NB4 (cell line): ENCODE data around the gene TMEM178B.

Experiments used
- DNase-seq: peaks from one replicate; pipeline ENCODE4 v3.0.0; 2010; ENCODE audit warnings: low read depth
- H3K4me3 ChIP-seq: one replicate; pipeline ENCODE4 v1.5.1; 2011; ENCODE audit warnings: mild to moderate bottlenecking, low read depth, low read length, moderate library complexity
- MYC ChIP-seq: IDR thresholded peaks from 2 replicates; pipeline ENCODE4 v1.6.1; 2011; ENCODE audit warnings: low read depth, low read length
- POLR2A ChIP-seq: IDR thresholded peaks from 2 replicates; pipeline ENCODE4 v1.6.1; 2011; ENCODE audit warnings: mild to moderate bottlenecking; ENCODE audit not compliant: insufficient read length; ENCODE audit errors: extremely low read depth
- TF ChIP-seq, protein P1 (sequence below): IDR thresholded peaks from 2 replicates; pipeline ENCODE4 v1.6.1; 2011; ENCODE audit warnings: low read depth, low read length
- TF ChIP-seq, protein P2 (sequence below): IDR thresholded peaks from one replicate; pipeline ENCODE4 v1.5.1; 2012; ENCODE audit warnings: low read depth, low read length

The TMEM178B gene

DNA sequence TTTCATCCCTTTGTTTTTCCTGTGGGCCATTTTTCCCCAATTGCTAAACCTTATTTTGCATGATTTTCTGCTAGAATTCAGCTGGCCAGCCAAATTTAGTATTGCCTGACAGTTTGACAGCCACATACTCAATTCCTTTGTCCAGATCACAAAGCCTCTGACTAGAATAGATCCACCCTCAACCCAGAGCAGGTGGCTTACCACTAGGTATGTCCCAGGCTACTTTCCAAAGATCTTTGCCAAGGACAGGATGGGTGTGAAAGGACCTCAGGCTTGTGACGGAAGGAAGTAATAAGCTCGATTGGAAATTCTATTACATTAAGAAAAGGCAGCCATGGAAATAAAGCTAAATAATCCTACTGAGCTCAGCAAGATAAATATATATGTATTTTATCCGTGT is 426.7 kb downstream of the TMEM178B start:
- no peak for TF ChIP-seq MYC
- TF ChIP-seq, protein P1, sequence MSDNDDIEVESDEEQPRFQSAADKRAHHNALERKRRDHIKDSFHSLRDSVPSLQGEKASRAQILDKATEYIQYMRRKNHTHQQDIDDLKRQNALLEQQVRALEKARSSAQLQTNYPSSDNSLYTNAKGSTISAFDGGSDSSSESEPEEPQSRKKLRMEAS, result no peak
- TF ChIP-seq, protein P2, sequence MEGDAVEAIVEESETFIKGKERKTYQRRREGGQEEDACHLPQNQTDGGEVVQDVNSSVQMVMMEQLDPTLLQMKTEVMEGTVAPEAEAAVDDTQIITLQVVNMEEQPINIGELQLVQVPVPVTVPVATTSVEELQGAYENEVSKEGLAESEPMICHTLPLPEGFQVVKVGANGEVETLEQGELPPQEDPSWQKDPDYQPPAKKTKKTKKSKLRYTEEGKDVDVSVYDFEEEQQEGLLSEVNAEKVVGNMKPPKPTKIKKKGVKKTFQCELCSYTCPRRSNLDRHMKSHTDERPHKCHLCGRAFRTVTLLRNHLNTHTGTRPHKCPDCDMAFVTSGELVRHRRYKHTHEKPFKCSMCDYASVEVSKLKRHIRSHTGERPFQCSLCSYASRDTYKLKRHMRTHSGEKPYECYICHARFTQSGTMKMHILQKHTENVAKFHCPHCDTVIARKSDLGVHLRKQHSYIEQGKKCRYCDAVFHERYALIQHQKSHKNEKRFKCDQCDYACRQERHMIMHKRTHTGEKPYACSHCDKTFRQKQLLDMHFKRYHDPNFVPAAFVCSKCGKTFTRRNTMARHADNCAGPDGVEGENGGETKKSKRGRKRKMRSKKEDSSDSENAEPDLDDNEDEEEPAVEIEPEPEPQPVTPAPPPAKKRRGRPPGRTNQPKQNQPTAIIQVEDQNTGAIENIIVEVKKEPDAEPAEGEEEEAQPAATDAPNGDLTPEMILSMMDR, result no peak
- TF ChIP-seq POLR2A, result no peak
- H3K4me3 ChIP-seq, result no peak overlapping the region
- no peak for DNase-seq

DNA sequence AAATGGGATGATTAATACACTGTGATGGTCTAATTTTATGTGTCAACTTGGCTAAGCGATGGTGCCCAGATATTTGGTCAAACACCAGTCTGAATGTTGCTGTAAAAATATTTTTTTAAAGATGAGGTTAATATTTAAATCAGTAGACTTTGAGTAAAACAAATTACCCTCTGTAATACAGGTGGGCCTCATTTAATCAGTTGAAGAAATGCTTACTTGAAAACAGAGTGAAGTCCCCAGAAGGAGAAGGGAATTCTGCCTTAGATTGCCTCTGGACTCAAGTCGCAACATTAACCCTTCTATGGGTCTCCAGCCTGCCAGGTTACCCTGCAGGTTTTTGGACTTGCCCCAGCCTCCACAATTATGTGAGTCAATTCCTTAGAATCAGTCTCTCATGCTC is 427.6 kb downstream of the TMEM178B start:
- DNase-seq, result no peak
- no peak overlapping the region for H3K4me3 ChIP-seq
- TF ChIP-seq, protein P1, result no peak
- TF ChIP-seq MYC (no peak), POLR2A (no peak)
- TF ChIP-seq, protein P2, result no peak

DNA sequence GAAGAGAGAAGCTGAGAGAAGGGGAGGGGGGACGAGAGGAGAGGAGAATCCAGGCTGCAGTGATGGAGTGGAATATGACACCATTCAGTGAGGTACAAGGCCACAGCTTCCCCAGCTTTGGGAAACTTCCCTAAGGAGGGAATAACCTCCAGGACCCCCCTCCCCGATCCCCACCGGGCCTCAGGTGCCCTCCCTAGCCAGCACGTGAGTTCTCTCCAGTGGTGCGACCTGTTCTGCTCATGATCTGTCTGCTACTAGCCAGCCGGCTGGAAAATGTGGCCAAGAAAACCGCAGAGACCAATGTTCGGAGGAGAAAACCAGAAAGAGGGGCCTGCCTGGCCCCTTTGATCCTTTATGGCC is 437.4 kb downstream of the TMEM178B start:
- H3K4me3 ChIP-seq, result no peak overlapping the region
- no peak for TF ChIP-seq MYC
- TF ChIP-seq, protein P1, result no peak
- TF ChIP-seq POLR2A, result no peak
- TF ChIP-seq, protein P2, result no peak
- DNase-seq, result no peak

DNA sequence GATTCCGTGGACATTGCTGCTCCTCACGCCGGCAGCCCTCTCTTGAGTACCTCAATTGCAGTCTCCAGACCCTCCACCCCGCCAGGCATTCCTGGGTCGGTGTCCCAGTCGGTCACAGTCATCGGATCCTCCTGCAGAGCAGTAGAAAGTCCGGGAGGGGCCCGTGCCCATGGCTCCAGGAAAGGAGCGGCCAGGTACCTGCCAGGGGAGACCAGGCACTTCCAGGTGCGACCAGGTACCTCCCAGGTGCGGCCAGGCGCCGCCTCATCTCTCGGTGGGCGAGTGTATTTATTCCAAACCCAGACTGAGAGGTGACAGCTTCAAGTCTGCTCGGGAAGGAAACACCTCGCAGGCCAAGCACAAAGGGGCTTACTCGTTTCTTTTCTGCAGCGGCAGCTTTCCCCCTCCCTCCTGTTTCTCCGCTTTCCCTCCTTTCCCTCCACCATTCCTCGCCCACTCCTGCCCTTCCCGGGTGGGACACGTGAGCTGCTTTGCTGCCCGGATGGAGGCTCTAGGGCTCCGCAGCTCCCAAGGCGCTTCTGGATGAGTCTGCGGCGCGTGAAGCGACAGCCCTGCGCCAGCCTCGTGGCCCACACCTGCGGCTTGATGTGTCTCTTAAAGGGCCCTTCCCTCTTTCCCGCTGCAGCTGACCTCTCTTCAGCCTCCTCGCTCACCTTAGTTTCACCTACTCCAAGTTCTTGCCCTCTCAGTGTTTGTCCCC is 438.0 kb downstream of the TMEM178B start:
- TF ChIP-seq POLR2A, result no peak
- TF ChIP-seq, protein P2, result no peak
- TF ChIP-seq MYC, result no peak
- TF ChIP-seq, protein P1, result no peak
- DNase-seq, result no peak
- H3K4me3 ChIP-seq, result no peak overlapping the region

DNA sequence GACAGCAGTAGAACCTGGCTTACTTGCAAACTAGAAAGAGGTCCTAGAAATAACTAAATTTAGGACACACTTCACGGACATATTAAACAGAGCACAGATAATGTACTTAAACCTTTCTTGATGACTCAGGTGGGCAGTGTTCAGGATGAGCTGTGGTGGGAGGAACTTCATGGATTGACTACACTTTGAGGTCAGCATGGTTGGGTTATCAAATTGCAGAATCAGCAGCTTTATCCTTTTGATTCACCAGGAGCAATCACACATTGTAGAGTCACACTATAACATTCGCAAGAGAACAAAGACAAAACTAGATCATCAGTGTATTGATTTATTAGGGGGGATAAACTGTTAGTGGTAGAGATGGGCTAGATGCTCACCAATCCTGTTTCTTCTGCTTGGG is 438.7 kb downstream of the TMEM178B start:
- TF ChIP-seq, protein P2, result no peak
- TF ChIP-seq, protein P1, result no peak
- TF ChIP-seq MYC, result no peak
- no peak for TF ChIP-seq POLR2A
- DNase-seq, result no peak
- H3K4me3 ChIP-seq, result no peak overlapping the region

DNA sequence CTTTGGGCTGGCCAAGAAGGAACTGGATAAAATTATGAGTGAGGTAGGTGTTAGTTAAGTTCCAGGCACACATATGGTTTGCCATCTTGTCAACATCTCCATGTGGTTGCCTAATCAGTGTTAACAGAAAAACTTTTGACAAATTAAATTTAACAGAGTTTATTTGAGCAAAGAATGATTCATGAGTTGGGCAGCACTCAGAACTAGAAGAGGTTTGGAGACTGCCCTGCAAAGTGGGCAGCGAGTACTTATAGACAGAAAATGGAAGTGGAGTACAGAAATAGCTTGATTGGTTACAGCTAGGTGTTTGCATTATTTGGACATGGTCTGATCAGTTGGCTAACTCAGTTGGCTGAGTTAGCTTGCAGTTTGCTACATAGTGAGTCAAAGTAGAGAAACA is 439.9 kb downstream of the TMEM178B start:
- TF ChIP-seq, protein P1, result no peak
- no peak for TF ChIP-seq MYC
- TF ChIP-seq, protein P2, result no peak
- TF ChIP-seq POLR2A, result no peak
- H3K4me3 ChIP-seq, result no peak overlapping the region
- DNase-seq, result no peak
